Spleen (tissue), 11 donors: ENCODE data around the gene CT47B1. TPM values are rescaled to one million over a fixed set of nuclear protein-coding genes. Genes with fewer than 3 reads are reported as not detected.

Experiments
- DNase-seq: peaks from one replicate; pipeline ENCODE4 v3.0.0-alpha.2; 2020
- H3K27ac ChIP-seq, 8 donors: fragments of 200-600 bp; sonication (generic) in 7 of 8; 1 replicate in 4 of 8; 2 replicates in 4 of 8; pipeline versions ENCODE4 v1.5.0 to v1.8.0; 2016 to 2021; ENCODE audit warnings: inconsistent platforms in 4 of 8, mild to moderate bottlenecking in 4 of 8, moderate library complexity in 1 of 8
- H3K27me3 ChIP-seq, 7 donors: fragments of 200-600 bp; sonication (generic) in 6 of 7; replicated peaks in 1 of 7; 1 replicate in 4 of 7; 2 replicates in 3 of 7; pipeline versions ENCODE4 v1.5.0 to v1.8.0; 2016 to 2021; ENCODE audit warnings: inconsistent platforms in 3 of 7, mild to moderate bottlenecking in 1 of 7
- H3K36me3 ChIP-seq, 6 donors: fragments of 200-600 bp; sonication (generic) in 5 of 6; 1 replicate in 4 of 6; 2 replicates in 2 of 6; pipeline versions ENCODE4 v1.5.0 to v1.8.0; 2016 to 2021; ENCODE audit warnings: inconsistent platforms in 2 of 6
- H3K4me1 ChIP-seq, 6 donors: fragments of 200-600 bp; sonication (generic) in 5 of 6; 1 replicate in 3 of 6; 2 replicates in 3 of 6; pipeline versions ENCODE4 v1.5.0 to v1.8.0; 2016 to 2021; ENCODE audit warnings: inconsistent platforms in 3 of 6
- H3K4me3 ChIP-seq, 8 donors: fragments of 200-600 bp; sonication (generic) in 7 of 8; 1 replicate in 4 of 8; 2 replicates in 4 of 8; pipeline versions ENCODE4 v1.5.0 to v1.8.0; 2016 to 2021; ENCODE audit warnings: inconsistent platforms in 4 of 8, mild to moderate bottlenecking in 4 of 8, moderate library complexity in 2 of 8
- H3K9me3 ChIP-seq, 8 donors: fragments of 200-600 bp; sonication (generic) in 7 of 8; 1 replicate in 4 of 8; 2 replicates in 4 of 8; pipeline versions ENCODE4 v1.5.0 to v1.8.0; 2016 to 2021; ENCODE audit warnings: inconsistent platforms in 4 of 8
- POLR2A ChIP-seq, 3 donors: fragments of 450-650 bp; IDR thresholded peaks; one replicate each; pipeline ENCODE4 v1.5.1; 2017; ENCODE audit warnings: antibody characterized with exemption in 3 of 3, mild to moderate bottlenecking in 1 of 3
- POLR2AphosphoS5 ChIP-seq, 3 donors: sonication (generic); formaldehyde crosslinking; IDR thresholded peaks; one replicate each; pipeline ENCODE4 v1.5.1; 2017; ENCODE audit warnings: antibody characterized with exemption in 3 of 3
- WGBS, 5 donors: extraction: QIAGEN DNeasy Blood & Tissue Kit in 3 of 5; methylation state at CpG; one replicate each; pipeline versions ENCODE4 v1.1.5 to v1.1.7; 2013 to 2018; 5-methylcytosine and 5-hydroxymethylcytosine counted together
- intact Hi-C: fragments of 100-400 bp; cut with DNase I; formaldehyde crosslinking; loops from one replicate; pipeline ENCODE4 v1.15.0; 2023; ENCODE audit warnings: low total_unique reads
- polyA plus RNA-seq, 3 donors: library from polyadenylated mRNA; stranded (reverse); fragments of 200-250 nt; gene quantifications; one replicate each; pipeline ENCODE4 v1.2.1, GENCODE V29; 2013
- small RNA-seq, 4 donors: library from RNA; depleted of rRNA; stranded (forward); fragments of <200 nt; gene quantifications; one replicate each; pipeline ENCODE3, GENCODE V24; 2016
- total RNA-seq, 7 donors: library from RNA; depleted of rRNA in 3 of 7; stranded (reverse); fragments of >200 nt in 3 of 7; fragmentation: NEBNext Ultra II Directional in 4 of 7; extraction: Animal tissue kit (Norgen Biotek cat#: 25700) in 4 of 7; gene quantifications; one replicate each; pipeline versions ENCODE4 v1.1.0 to v1.2.1, GENCODE V29; 2016 to 2021
- TF ChIP-seq, protein P1 (sequence below), 11 experiments: fragments of 200-600 bp in 7 of 11; fragments of 450-650 bp in 4 of 11; sonication (generic) in 4 of 11; IDR thresholded peaks in 8 of 11; conservative IDR thresholded peaks in 3 of 11; 1 replicate in 7 of 11; 2 replicates in 4 of 11; pipeline versions ENCODE4 v1.4.0 to v1.8.0; 2016 to 2021; ENCODE audit warnings: antibody characterized with exemption in 11 of 11, inconsistent platforms in 4 of 11, mild to moderate bottlenecking in 1 of 11
- donor health status: healthy with polysubstance abuse.
- donor health status: DM: no; HTN: no; CAD: no; lungs with moderate emphysema.
- donor health status: DM: no; HTN: no; CAD: no.
- donor health status: Bipolar disorder and iron deficiency.
- donor health status: healthy.
- donor health status: DM: no; HTN: no; CAD: no.
- donor health status: DM: yes; HTN: yes; CAD: no.

CT47B1 gene
- total and polyA plus RNA-seq, 10 donors = not detected

DNA sequence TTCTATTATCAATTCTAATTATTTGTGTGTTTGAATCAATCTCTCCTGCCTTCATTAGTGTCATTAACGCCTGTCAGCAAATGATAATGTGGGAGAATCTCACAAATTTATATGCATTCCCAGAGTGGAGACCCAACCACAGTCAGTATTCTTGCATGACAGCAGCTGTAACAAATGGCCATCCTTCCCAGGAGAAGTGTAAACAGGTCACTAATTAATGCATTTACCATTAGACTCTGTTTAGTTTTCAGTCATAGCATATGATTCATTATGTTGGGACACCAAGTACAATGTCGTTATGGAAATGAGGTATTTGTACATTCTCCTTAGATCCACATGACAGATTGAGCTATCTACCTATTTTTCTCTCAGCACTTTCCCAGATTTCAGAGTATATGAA, 50.5 kb downstream of the CT47B1 start:
- WGBS, 5 donors = 29 to 54% (median 35%) methylated on average over 2 of the region's 2 CpGs

DNA sequence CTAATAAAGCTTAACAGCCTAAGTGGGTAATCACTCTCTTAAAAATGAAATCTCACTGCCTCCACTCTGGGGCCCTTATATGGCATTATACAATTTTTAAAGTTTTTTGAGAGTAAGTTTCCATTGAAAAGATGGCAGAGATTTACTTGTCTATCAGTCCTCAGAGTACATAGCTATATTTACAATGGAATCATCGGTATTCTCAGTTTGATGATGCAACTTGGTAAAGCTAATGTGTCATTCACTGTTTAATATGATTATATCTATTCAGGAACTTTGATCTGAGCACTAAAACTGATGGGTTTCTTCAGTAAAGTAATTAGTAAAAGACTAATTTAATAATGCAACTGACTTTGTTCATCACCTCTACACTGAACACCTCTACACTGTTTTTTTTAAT, 51.6 kb downstream of the CT47B1 start:
- WGBS, 5 donors = 58 to 91% (median 73%) methylated on average over 1 of the region's 1 CpG
- H3K27me3 ChIP-seq = no peaks in the 10 kb centered on the region
- DNase-seq = no peak
- intact Hi-C loops = no loop called here
- no peaks in the 10 kb centered on the region for H3K36me3 ChIP-seq
- no peak for TF ChIP-seq POLR2A (IDR thresholded peaks at IDR 0.05)
- no peak for TF ChIP-seq POLR2AphosphoS5 (IDR thresholded peaks at IDR 0.05)
- TF ChIP-seq, protein P1, sequence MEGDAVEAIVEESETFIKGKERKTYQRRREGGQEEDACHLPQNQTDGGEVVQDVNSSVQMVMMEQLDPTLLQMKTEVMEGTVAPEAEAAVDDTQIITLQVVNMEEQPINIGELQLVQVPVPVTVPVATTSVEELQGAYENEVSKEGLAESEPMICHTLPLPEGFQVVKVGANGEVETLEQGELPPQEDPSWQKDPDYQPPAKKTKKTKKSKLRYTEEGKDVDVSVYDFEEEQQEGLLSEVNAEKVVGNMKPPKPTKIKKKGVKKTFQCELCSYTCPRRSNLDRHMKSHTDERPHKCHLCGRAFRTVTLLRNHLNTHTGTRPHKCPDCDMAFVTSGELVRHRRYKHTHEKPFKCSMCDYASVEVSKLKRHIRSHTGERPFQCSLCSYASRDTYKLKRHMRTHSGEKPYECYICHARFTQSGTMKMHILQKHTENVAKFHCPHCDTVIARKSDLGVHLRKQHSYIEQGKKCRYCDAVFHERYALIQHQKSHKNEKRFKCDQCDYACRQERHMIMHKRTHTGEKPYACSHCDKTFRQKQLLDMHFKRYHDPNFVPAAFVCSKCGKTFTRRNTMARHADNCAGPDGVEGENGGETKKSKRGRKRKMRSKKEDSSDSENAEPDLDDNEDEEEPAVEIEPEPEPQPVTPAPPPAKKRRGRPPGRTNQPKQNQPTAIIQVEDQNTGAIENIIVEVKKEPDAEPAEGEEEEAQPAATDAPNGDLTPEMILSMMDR (IDR thresholded peaks at IDR 0.05 in 8 of 11, conservative IDR thresholded peaks at IDR 0.05 in 3 of 11) = no peak
- peaks cover 0 to 8% (median 0%) of the 10 kb centered on the region in 8 donors for H3K9me3 ChIP-seq
- H3K4me3 ChIP-seq = no peak overlapping the region
- H3K4me1 ChIP-seq = no peaks in the 10 kb centered on the region
- no peak overlapping the region for H3K27ac ChIP-seq

More for the DNA sequence above, 50.5 kb downstream of the CT47B1 start:
- intact Hi-C loops = no loop called here
- TF ChIP-seq, protein P1 (IDR thresholded peaks at IDR 0.05 in 8 of 11, conservative IDR thresholded peaks at IDR 0.05 in 3 of 11) = no peak
- no peak for TF ChIP-seq POLR2A (IDR thresholded peaks at IDR 0.05)
- TF ChIP-seq POLR2AphosphoS5 (IDR thresholded peaks at IDR 0.05) = no peak
- Histone ChIP-seq H3K9me3 (peaks cover 0 to 8% (median 0%) of the 10 kb centered on the region in 8 donors), H3K36me3 (no peaks in the 10 kb centered on the region), H3K27ac (no peak overlapping the region), H3K27me3 (no peaks in the 10 kb centered on the region), H3K4me1 (no peaks in the 10 kb centered on the region), H3K4me3 (no peak overlapping the region)
- no peak for DNase-seq

DNA sequence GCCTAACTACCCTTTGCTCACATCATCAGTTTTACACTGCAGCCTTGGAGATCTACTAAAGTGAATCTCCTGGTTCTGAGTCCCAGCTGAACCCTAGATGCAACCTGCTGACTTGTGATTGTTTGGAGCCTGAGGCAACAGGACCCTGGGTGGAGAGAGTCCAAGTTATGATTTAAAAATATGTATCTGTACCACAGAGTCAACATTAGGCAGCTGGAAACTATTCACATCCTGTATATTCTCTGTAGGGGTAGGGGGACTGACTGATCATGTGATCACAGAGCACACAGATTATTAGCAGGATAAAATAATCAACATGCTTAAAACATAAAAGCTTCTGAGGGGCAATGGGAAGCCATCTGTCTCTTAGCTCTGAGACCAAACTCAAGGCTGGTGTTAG, 52.1 kb downstream of the CT47B1 start:
- H3K4me1 ChIP-seq = no peaks in the 10 kb centered on the region
- H3K27ac ChIP-seq = no peak overlapping the region
- intact Hi-C loops = no loop called here
- DNase-seq = no peak
- no peak for TF ChIP-seq POLR2AphosphoS5 (IDR thresholded peaks at IDR 0.05)
- no peak for TF ChIP-seq POLR2A (IDR thresholded peaks at IDR 0.05)
- TF ChIP-seq, protein P1 (IDR thresholded peaks at IDR 0.05 in 8 of 11, conservative IDR thresholded peaks at IDR 0.05 in 3 of 11) = no peak
- no peak overlapping the region for H3K4me3 ChIP-seq
- H3K27me3 ChIP-seq = no peaks in the 10 kb centered on the region
- H3K9me3 ChIP-seq = peaks cover 0 to 8% (median 0%) of the 10 kb centered on the region in 8 donors
- H3K36me3 ChIP-seq = no peaks in the 10 kb centered on the region

Small RNAs within 50 kb of the gene (small RNA-seq; reads per million reads assigned to genes)
- gene AC008162.1 = 0 reads per million in 4 donors

Other genes with a start within 250 kb of the CT47B1 start
- gene C1GALT1C1, start 245.8 kb downstream of the CT47B1 start, total RNA-seq = 10 to 100 TPM; 16.1 to 29.7 (median 16.6) TPM
- gene C1GALT1C1, start 245.8 kb downstream of the CT47B1 start, polyA plus RNA-seq = 10 to 100 TPM in 2 of 3 donors, 1 to 10 TPM in 1; 7.0 to 12.7 (median 11.6) TPM
- gene CT47A11, start 61.3 kb upstream of the CT47B1 start, total RNA-seq = not detected
- not detected for gene CT47A11, start 61.3 kb upstream of the CT47B1 start, polyA plus RNA-seq
- not detected for gene CT47A10, start 66.2 kb upstream of the CT47B1 start, total RNA-seq
- gene CT47A10, start 66.2 kb upstream of the CT47B1 start, polyA plus RNA-seq = not detected
- gene CT47A9, start 71.0 kb upstream of the CT47B1 start, total RNA-seq = not detected
- not detected for gene CT47A9, start 71.0 kb upstream of the CT47B1 start, polyA plus RNA-seq
- not detected for gene CT47A8, start 75.9 kb upstream of the CT47B1 start, total RNA-seq
- gene CT47A8, start 75.9 kb upstream of the CT47B1 start, polyA plus RNA-seq = not detected
- gene CT47A7, start 80.7 kb upstream of the CT47B1 start, total RNA-seq = not detected
- gene CT47A7, start 80.7 kb upstream of the CT47B1 start, polyA plus RNA-seq = not detected
- not detected for gene CT47A6, start 85.6 kb upstream of the CT47B1 start, total RNA-seq
- gene CT47A6, start 85.6 kb upstream of the CT47B1 start, polyA plus RNA-seq = not detected
- gene CT47A5, start 90.5 kb upstream of the CT47B1 start, total RNA-seq = not detected
- gene CT47A5, start 90.5 kb upstream of the CT47B1 start, polyA plus RNA-seq = not detected
- gene CT47A4, start 95.3 kb upstream of the CT47B1 start, total RNA-seq = not detected
- not detected for gene CT47A4, start 95.3 kb upstream of the CT47B1 start, polyA plus RNA-seq
- gene CT47A3, start 100.2 kb upstream of the CT47B1 start, total RNA-seq = not detected
- not detected for gene CT47A3, start 100.2 kb upstream of the CT47B1 start, polyA plus RNA-seq
- gene CT47A2, start 105.1 kb upstream of the CT47B1 start, total RNA-seq = not detected
- not detected for gene CT47A2, start 105.1 kb upstream of the CT47B1 start, polyA plus RNA-seq
- gene CT47A1, start 109.9 kb upstream of the CT47B1 start, total RNA-seq = not detected
- gene CT47A1, start 109.9 kb upstream of the CT47B1 start, polyA plus RNA-seq = not detected
- gene GLUD2, start 171.7 kb upstream of the CT47B1 start, total RNA-seq = 1 to 10 TPM in 3 of 7 donors, under 1 TPM in 3, not detected in 1; 0.17 to 1.4 (median 0.74) TPM
- under 1 TPM; 0.10 to 0.18 (median 0.13) TPM for gene GLUD2, start 171.7 kb upstream of the CT47B1 start, polyA plus RNA-seq